ELF-1 (cell line): ENCODE results near the gene TADA2B.

Experiments
- DNase-seq: peaks from one replicate; pipeline ENCODE4 v3.0.0-alpha.2; 2016; ENCODE audit warnings: low read depth, low spot score

TADA2B gene

DNA sequence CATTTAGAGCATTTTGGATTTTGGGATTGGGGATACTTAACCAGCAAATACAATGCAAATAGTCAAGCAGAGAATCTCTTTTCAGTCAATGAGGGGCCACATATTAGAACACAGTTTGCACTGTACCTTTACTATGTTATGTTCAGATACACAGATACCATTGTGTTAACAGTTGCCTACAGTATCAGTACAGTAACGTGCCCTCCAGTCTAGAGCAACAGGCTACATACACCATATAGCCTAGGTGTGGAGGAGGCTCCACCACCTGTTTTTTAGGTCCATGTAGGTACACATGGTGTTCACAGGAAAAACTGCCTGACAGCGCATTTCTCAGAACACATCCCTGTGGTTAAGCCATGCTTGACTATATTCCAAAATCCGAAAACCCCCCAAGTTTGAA lies 15.6 kb downstream of the TADA2B start:
- no peak for DNase-seq

DNA sequence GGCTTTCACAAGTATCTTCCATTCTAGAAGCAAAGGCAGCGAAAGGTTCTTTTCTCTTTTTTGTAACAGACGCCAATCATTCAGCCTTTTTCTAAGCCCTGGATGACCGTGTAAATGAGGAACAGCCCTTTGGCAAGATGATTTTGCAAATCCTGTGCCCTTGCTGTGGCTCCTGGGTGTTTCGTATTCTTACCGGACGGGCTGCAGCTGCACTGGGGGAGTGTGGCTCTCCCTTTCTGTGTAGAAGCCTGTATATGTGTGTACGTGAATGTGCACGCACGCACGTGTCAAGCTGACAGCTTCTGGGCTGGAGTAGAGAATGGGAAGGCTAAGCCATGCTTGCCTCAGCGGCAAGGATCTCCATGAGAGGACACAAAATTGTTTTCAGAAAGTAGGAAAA lies 16.5 kb downstream of the TADA2B start:
- DNase-seq, result no peak

DNA sequence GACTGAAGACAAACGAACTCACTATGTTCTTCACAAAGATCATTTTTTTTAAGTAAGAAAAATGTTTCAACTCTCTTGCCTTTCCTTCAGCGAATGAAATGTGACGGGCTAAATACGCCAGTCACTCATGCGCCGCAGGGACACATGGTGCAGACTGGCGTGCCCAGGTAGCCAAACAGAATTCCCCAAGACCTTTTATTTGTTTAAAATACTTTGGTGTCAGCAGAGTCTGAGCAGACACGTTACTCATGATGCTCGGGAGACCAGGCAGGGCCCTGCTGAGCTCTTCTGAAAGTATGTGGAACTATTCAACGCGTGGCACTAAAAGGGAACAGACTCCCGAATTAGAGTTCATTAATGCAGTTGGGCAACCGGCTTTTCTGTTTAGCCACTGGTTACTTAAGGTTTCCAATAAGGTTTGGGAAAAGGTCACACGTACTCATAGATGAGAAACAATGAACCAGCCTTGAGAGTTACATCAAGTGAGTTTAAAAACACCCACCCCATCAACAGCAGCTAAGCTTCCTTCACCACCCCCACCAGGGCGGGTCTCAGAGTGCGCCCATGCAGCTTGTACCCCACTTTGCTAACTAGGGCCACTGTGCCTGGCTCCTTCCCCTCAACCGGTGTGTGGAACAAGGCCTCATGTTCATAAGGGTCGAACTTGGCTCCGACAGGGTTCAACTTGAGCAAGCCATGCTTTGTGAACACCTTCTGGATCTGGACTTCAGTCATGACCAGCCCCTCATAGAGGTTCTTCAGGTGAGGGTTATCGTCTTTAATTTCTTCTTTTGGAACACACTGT lies 17.4 kb downstream of the TADA2B start:
- no peak for DNase-seq

DNA sequence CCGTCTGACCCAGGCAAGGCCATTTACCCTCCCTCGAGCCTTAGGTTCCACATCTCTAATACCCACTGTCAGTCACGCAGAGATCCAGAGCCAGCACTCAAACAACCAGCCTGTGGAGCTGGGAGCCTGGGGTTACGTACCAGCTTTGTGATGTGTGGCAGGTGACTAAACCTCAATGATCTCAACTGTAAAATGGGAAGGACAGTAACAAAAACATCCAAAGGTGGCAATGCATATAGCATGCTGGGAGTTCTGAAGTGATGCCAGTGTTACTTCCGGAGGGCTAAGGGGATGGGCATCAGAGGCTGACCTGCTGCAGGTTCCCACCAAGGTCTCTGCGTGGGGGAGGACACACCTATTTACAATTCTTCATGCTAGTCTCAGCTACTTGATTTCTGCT lies 18.6 kb downstream of the TADA2B start:
- no peak for DNase-seq

DNA sequence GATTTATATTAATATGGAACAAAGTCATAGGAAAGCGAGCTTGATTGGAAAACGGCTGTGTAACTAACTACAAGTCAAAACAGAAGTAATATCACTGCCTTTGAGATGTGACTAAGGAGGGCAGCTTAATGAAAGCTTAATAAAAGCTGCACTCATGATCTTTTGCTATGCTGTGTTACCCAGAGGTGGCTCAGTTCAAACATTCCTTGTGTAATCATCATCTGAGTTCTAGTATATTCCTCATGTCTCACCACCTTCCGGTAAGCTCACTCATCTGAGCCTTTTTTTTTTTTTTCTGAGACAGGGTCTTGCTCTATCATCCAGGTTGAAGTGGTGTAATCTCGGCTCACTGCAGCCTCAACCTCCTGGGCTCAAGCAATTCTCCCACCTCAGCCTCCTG lies 19.6 kb downstream of the TADA2B start:
- no peak for DNase-seq

DNA sequence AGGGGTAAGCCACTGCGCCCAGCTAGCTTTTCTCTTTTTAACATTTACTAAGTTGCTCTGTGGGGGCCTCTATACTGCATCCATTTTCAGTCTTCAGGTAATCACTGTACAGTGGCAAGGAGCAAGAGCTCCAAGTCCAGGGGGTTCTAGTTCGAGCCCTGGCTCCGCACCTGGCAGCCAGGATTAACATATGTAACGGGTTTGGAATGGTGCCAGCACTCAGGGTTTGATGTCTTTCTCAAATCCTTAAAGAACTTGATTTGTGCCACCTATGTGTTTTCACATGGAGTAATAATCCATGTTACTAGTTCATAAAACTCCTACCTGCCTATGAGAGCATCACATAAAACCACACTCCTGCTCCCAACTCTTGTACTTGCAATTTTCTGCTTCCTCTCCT lies 20.2 kb downstream of the TADA2B start:
- no peak for DNase-seq

DNA sequence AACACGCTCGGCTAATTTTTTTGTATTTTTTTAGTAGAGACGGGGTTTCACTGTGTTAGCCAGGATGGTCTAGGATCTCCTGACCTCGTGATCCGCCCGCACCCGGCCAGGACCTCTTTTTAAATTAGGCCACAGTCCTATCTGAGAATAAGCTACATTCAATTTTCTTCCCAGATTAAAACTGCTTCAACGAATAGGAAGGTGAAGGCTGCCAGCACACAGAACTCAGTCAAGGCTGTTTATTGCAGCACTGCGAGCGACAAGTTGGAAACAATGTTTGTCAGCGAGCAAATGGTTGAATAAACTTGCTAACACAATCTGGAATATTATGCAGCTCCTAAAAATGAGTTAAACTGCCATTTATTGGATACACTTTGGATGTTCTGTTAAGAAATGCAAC lies 22.8 kb downstream of the TADA2B start:
- DNase-seq, result no peak

DNA sequence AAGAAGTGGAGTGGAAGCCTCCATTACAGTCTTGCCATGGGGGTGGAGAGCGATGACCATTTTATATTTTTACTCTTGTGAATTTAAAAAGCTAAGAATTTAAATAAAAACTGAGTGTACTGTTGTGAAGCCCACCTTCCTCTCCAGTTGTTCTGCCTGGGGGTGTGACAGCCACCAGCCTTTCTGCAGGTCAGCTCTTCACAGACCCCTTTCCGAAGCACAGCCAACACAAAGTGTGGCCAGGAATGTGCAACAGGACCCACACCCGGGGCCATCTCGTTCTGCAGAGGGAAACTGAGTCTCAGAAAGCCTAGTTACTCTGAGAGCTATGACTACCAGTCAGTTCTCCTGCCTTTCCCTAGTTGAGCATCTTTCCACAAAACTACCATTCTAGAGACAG lies 23.3 kb downstream of the TADA2B start:
- no peak for DNase-seq

DNA sequence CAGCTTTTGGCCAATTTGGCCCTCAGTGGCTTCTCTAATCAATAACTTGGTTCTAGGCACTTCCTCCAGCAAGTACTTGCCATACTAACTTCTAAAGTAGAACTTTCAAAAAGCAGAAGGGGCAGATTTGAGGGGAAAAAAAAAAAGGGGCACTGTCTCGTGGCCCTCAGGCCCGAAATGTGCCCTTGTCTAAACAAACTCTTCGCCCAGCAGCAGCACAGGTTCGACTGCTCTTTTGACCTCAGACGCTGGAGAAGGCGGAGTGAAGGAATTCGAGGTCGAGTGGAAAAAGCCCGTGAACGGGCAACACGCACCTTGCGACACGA lies 23.9 kb downstream of the TADA2B start:
- DNase-seq, result no peak

DNA sequence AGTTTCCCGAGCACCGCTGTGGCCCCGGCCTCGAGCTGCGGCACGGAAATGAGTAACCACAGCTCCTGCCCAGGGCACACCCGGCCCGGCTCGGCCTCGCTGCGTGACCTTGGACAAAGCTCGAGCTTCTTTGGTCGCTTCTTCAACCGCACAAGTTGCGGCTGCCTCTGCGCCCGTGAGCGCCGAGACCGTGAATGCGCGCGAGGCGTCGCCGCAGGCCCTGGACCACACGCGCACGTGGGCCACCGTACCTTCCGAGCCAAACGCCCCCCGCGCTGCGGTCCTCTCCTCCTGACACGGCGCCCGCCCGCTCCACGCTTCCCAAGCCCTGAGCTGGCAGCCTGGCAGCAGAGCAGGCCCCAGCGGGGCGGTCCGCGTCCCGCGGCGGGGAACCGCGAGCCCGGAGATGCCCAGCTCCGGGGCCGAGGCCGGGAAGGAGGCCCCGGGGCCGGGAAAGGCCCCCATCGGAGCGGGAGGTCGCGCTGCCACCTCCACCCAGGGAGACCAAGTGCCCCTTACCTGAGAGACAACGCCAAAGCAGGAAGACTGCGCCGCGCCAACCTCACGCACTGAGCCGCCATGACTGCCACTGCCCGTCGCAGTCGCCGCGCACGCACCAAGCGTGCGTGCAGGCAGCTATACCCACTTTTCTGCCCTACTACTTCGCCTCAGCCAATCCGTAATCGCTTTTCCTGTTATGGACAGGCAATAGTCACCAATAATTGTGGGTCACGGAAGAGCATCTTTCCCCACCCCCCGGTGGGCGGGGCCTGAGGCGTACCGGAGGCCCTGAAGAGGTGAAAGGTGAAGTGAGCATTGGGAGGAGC lies 24.5 kb downstream of the TADA2B start, which contains the start of gene GRPEL1:
Gene GRPEL1, minus strand, starts transcription at position 613 of the 827 bp plus-strand sequence. Its CDS starts 32 bp downstream, at position 581.
- peak; percentile 100 for DNase-seq

DNA sequence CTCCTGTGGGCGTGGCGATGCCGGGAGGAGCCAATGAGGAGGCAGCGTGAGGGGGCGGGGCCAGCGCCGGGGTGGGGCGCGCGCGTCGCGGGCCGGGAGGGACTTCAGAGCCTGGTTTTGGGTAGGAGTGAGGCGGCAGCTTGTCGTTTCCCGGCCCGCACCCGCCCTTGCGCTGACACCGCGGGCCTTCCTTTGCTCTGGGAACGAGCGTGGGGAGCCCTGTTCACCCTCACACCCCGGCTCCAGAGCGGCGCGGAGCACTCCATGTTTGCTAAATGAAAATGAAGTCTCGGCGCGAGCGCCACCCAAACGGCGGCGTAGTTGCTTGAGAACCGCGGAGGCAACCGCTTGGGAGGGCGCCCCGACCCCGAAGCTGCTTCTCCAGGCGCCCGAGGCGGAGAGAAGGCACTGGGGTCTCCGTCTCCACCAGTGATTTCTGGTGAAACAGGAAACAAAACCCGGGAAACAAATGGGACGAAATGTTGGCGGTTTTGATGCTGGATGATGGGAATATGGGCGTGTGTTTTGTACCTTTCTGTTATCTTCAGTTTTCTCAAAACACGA lies 25.2 kb downstream of the TADA2B start:
- DNase-seq, result no peak

DNA sequence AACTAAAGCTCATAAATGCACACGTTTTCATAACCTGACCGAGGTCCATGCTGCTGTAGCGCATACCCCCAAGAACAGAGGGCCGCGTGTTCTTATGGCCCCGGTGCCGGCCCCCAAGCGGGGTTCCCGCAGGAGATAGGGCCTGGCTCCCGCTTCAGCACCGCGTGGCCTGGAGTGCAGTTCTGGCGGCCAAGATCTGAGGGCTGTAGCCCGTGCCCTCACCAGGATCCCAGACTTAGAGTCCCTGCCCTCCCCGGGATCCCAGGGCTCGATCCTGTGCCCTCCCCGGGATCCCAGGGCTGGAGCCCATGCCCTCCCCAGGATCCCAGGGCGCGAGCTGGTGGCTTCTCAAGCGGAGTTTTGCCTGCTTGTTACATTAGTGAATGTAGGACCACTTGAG lies 25.7 kb downstream of the TADA2B start:
- DNase-seq, result peak; percentile 75

DNA sequence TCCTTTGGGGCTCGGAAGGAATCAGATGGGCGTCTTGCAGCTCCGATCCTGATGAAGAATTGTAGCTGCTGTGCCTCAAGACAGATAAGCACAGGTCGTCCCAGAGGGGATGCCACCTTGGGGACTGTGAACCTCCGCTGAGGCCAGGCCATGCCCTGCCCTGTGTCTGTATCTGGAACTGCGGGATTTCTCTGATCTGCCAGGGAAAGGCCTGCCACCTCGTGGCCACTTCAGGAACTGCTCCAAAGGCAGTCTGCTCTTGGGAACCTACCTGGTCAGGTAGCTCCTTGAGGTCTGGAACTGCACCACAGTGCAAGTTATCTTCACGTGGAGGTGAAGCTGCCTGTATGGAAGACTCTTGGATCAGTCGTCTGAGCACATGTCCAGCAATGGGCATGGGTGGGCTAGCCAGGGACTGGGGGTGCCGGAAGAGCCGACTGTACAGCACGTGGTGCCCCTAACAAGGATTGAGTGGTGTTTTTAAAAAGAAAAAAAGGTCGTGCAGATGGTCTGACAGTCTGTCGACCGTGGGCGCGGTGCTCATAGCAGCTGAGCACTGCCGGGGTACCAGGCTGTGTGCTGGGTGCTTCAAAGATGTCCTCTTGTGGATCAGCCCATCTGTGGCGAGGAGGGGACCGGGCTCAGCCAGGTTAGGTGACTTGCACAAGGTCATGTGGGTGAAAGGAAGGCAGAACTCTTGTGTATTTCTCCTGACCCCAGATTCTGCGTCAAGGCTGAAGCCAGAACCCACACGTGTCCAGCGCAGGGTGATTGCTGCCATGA lies 27.7 kb downstream of the TADA2B start:
- peak; percentile 94 for DNase-seq

DNA sequence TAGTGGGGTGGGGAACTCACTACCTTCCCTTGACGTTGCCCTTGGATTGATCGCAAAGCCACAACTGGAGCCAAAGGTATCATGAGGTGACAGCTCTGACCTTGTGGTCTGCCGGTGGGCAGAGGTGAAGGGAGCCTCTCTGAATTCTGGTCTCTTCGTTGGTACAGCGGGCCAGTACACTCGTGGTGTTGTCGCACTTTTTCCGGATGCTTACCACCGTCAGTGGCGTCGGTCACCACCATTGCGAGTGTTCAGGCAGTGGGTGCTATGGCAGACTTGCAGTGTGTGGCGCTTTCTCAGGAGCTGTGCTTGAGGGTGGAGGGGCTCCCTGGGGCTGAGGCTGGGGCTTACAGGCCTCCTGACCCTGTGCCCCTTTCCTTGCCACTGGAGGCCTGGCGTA lies 29.9 kb downstream of the TADA2B start:
- DNase-seq, result no peak

DNA sequence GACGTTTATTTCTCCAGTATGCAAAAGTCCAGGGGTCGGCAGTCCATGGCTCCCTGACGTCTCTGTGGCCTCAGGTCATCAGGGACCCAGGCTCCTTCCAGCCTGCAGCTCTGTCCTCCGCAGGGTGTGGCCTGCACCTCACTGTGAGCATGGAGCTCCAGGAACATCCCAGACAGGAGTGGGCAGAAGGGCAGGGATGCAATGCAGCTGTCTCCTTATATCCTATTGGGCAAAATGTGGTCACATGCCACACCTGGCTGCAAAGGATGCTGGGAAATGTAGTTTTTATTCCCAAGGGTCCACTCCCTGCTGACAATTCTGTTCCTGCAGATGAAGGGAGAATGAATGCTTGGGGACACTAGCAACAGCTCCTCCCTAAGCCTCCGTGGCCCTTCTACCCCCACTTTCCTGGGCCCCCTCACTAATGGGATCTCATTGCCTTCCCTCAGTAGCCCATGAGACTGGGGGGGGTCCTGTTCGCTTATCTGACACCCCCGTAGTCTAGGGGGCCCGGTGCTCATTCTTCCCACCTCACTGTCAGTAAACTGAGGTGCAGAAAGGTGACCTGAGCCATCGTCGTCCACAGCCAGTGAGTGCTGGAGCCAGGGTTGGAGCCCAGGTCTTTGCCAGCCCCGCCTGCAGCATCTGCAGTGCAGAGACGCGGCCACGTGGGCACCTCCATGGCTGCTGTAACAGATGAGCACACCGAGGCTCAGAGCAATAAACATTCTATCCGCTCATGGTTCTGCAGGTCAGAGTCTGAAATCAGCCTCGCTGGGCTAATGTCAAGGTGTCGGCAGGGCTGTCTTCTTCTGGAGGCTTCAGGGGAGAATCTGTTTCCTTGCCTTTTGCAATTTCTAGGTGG lies 30.6 kb downstream of the TADA2B start:
- DNase-seq, result peak; percentile 76

DNA sequence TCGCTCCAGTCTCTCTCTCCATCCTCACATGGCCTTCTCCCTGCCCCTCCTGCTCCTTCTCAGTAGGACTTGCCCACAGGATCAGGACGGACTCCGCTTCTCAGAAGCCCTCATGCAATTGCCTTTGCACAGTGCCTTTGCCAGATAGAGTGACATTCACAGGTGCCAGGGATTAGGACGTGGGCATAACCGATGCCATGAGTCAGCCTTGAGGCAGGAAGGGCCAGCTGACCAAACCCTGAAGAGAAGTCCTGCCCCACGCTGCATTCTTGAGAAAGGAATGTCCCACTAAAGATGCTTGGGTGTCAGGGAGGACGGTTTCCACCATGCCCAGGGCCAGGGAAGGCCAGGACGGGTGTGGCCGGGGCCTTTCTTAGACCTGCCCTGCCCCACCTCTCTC lies 31.3 kb downstream of the TADA2B start:
- no peak for DNase-seq

DNA sequence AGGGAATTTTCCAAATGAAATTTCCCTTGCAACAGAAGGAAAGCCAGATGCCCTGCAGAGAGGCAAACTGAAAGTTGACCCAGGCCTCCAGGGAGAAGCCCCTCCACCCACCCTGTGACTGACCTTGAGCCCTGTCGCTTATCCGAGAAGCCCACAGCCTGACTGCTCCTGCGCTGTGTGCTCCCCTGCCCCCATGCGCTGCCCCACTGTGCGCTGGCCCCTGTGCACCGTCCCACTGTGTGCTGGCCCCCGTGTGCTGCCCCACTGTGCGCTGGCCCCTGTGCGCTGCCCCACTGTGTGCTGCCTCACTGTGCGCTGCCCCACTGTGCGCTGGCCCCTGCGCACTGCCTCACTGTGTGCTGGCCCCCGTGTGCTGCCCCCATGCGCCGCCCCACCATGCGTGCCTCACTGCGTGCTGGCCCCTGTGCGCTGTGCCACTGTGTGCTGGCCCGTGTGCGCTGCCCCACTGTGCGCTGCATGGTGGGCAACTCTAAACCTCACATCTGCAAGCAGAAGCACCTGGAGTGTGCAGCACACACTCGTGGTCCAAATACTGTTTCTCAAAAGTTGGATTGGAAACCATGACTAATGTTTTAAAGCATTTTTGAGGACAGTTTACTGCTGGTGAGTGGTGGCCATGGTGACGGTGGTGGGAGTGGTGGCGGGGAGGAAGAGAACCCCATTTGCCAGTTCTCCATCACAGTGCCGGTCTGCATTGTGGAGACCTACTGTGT lies 33.0 kb downstream of the TADA2B start:
- DNase-seq, result no peak

DNA sequence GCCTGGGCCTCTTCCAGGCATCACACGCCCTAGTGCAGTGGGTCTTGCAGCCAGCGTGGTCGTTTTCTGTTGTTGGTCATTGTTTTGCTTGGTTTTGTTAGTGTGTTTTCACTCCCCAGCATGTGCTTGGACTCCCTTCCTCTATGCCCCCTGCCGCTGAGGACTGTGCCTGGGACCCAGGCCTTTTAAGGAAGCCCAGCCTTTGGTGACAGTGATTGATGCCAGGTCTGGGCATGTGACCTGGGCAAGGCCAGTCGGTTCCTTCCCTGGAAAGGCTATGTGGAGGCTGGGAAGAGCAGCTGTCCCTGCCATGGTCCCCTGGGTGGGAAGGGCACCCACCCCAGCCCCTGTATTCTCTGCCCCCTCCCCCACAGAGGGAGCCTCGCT lies 33.5 kb downstream of the TADA2B start:
- DNase-seq, result no peak

DNA sequence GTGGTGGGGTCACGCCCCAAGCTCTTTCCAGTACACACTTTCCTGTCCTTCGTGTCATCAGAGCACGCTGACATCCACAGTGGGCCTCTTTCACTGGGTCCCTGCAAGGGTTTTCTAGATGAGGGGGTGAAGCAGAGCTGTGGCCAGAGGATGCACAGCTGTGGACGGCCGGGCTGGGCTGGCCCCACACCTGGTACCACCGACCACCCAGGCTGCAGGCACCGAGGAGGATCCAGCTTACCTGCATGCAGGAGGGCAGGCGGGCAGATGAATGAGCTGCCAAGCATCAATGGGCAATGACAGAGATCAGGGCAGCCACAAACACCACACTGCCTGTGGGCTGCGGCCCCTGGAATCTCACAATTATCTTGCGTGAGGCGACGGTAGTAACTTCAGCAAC lies 34.2 kb downstream of the TADA2B start:
- DNase-seq, result no peak

DNA sequence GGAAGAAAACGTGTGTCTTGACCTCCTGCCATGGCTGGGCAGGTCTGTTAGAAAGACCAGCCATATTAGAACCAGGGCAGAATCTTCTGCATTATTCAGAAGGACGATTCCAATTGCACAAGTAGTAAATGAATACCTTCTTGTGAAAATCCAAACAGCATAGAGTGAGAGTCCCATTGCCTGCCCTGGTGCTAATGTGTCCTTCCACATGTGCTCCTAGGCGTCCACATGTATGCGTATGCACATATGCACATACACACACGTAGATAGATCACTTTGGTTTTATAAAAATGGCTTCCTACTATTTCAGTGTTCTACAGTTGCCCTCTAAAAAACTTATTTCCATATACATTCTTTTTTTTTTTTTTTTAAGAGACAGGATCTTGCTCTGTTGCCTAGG lies 34.9 kb downstream of the TADA2B start:
- DNase-seq, result no peak
